CD14-positive monocyte (primary cell): ENCODE results near the gene DENND6B. TPM values are rescaled to one million over a fixed set of nuclear protein-coding genes. Genes with fewer than 3 reads are reported as not detected.

Experiments used
- DNase-seq, 3 donors: peaks; one replicate each; pipeline ENCODE4 v3.0.0-alpha.2; 2011 to 2022
- H2AFZ ChIP-seq: 2 replicates; pipeline ENCODE4 v1.6.0; 2012; ENCODE audit warnings: mild to moderate bottlenecking, low read depth, low read length, inconsistent platforms; ENCODE audit not compliant: insufficient read depth, poor library complexity, severe bottlenecking
- H3K27ac ChIP-seq, 2 donors: 1 replicate in 1 of 2; 2 replicates in 1 of 2; pipeline ENCODE4 v1.5.1; 2012 to 2013; ENCODE audit warnings: low read length in 2 of 2, control low read depth in 1 of 2, inconsistent platforms in 1 of 2, low read depth in 1 of 2, mild to moderate bottlenecking in 1 of 2
- H3K27me3 ChIP-seq, 2 donors: one replicate each; pipeline versions ENCODE4 v1.6.0 to v1.6.1; 2011 to 2013; ENCODE audit warnings: low read length in 2 of 2; ENCODE audit not compliant: control insufficient read depth in 2 of 2, insufficient read depth in 2 of 2
- H3K36me3 ChIP-seq, 2 donors: replicated peaks in 1 of 2; 1 replicate in 1 of 2; 2 replicates in 1 of 2; pipeline versions ENCODE4 v1.5.1 to v1.6.1; 2012 to 2013; ENCODE audit warnings: low read length in 2 of 2, control low read depth in 1 of 2, inconsistent platforms in 1 of 2, mild to moderate bottlenecking in 1 of 2; ENCODE audit not compliant: insufficient read depth in 2 of 2, control insufficient read depth in 1 of 2
- H3K4me1 ChIP-seq, 2 donors: 1 replicate in 1 of 2; 2 replicates in 1 of 2; pipeline versions ENCODE4 v1.5.1 to v1.6.1; 2012 to 2013; ENCODE audit warnings: low read length in 2 of 2, control low read depth in 1 of 2, inconsistent platforms in 1 of 2, mild to moderate bottlenecking in 1 of 2, moderate library complexity in 1 of 2; ENCODE audit not compliant: insufficient read depth in 2 of 2, control insufficient read depth in 1 of 2
- H3K4me2 ChIP-seq: replicated peaks from 2 replicates; pipeline ENCODE3; 2012; ENCODE audit warnings: low read length, moderate library complexity, mild to moderate bottlenecking; ENCODE audit not compliant: poor library complexity, severe bottlenecking; ENCODE audit errors: extremely low read depth
- H3K4me3 ChIP-seq, 3 experiments: fragments of 200-600 bp in 1 of 3; sonication (generic) in 1 of 3; replicated peaks in 1 of 3; 1 replicate in 2 of 3; 2 replicates in 1 of 3; pipeline ENCODE4 v1.5.1; 2011 to 2013; ENCODE audit warnings: low read length in 3 of 3, mild to moderate bottlenecking in 3 of 3, control low read depth in 2 of 3, low read depth in 2 of 3, inconsistent platforms in 1 of 3, moderate library complexity in 1 of 3
- H3K79me2 ChIP-seq: 2 replicates; pipeline ENCODE4 v1.6.0; 2012; ENCODE audit warnings: mild to moderate bottlenecking, control low read depth, inconsistent platforms, low read length, moderate library complexity; ENCODE audit not compliant: insufficient read depth
- H3K9ac ChIP-seq: 2 replicates; pipeline ENCODE4 v1.6.0; 2017; ENCODE audit warnings: low read length, mild to moderate bottlenecking; ENCODE audit not compliant: insufficient read depth, poor library complexity, severe bottlenecking
- H3K9me3 ChIP-seq, 2 donors: replicated peaks in 1 of 2; 1 replicate in 1 of 2; 2 replicates in 1 of 2; pipeline versions ENCODE4 v1.5.1 to v1.6.1; 2012 to 2013; ENCODE audit warnings: low read length in 2 of 2, control low read depth in 1 of 2; ENCODE audit not compliant: control insufficient read depth in 1 of 2, insufficient read depth in 1 of 2
- H4K20me1 ChIP-seq: 2 replicates; pipeline ENCODE4 v1.6.0; 2012; ENCODE audit warnings: mild to moderate bottlenecking, low read length, control low read depth, moderate library complexity; ENCODE audit not compliant: insufficient read depth
- H3K27ac Mint-ChIP-seq, 7 donors: one replicate each; pipeline ENCODE4 v1.8.0; 2020; ENCODE audit warnings: mild to moderate bottlenecking in 7 of 7, mixed read lengths in 7 of 7, moderate library complexity in 6 of 7, inconsistent platforms in 2 of 7
- H3K27me3 Mint-ChIP-seq, 3 donors: one replicate each; pipeline ENCODE4 v1.8.0; 2021 to 2022; ENCODE audit warnings: low read depth in 3 of 3, mild to moderate bottlenecking in 3 of 3, mixed read lengths in 3 of 3, moderate library complexity in 3 of 3, inconsistent platforms in 1 of 3
- H3K36me3 Mint-ChIP-seq, 2 donors: one replicate each; pipeline ENCODE4 v1.8.0; 2020; ENCODE audit warnings: mixed read lengths in 2 of 2, inconsistent platforms in 1 of 2, mild to moderate bottlenecking in 1 of 2
- H3K4me1 Mint-ChIP-seq: one replicate; pipeline ENCODE4 v1.8.0; 2020; ENCODE audit warnings: mild to moderate bottlenecking, mixed read lengths
- H3K4me3 Mint-ChIP-seq, 2 donors: one replicate each; pipeline ENCODE4 v1.8.0; 2020; ENCODE audit warnings: mild to moderate bottlenecking in 2 of 2, mixed read lengths in 2 of 2, moderate library complexity in 1 of 2
- H3K9me3 Mint-ChIP-seq, 7 donors: one replicate each; pipeline ENCODE4 v1.8.0; 2020 to 2022; ENCODE audit warnings: mixed read lengths in 7 of 7, mild to moderate bottlenecking in 6 of 7, moderate library complexity in 6 of 7, inconsistent platforms in 2 of 7
- CTCF ChIP-seq: fragments of 200-600 bp; IDR thresholded peaks from one replicate; pipeline ENCODE4 v1.8.0; 2022; ENCODE audit warnings: antibody characterized with exemption, mild to moderate bottlenecking
- WGBS: methylation state at CpG from one replicate; pipeline ENCODE4 v1.1.5; 2013; ENCODE audit warnings: missing lambda C conversion rate; ENCODE audit not compliant: insufficient coverage; 5-methylcytosine and 5-hydroxymethylcytosine counted together
- intact Hi-C, 2 donors: fragments of 100-400 bp; cut with micrococcal nuclease; formaldehyde crosslinking; loops; one replicate each; pipeline versions ENCODE4 v1.15.0 to v1.15.1; 2023
- polyA plus RNA-seq, 3 donors: library from polyadenylated mRNA; depleted of rRNA in 1 of 3; unstranded in 2 of 3; stranded (reverse) in 1 of 3; fragments of 300-500 nt in 2 of 3; fragments of >200 nt in 1 of 3; fragmentation: Illumina TruSeq in 2 of 3; gene quantifications; 1 replicate in 2 of 3; 2 replicates in 1 of 3; pipeline ENCODE4 v1.2.3, GENCODE V29; 2012 to 2021

DENND6B gene
- polyA plus RNA-seq, 3 donors: 1.7 to 10.6 (median 2.1) TPM

GRCh38 chr22:50266994-50267393 is 59.8 kb downstream of the DENND6B start:
- Mint-ChIP-seq H3K36me3 (no peaks in the 10 kb centered on the region), H3K4me3 (peak overlapping the region in 1 of 2 donors; percentile 39), H3K9me3 (peaks cover 0 to 30% (median 8%) of the 10 kb centered on the region in 7 donors), H3K27me3 (peaks cover 55 to 79% (median 65%) of the 10 kb centered on the region in 3 donors), H3K4me1 (peaks cover 15% of the 10 kb centered on the region), H3K27ac (no peak overlapping the region)
- Histone ChIP-seq H3K27ac (no peak overlapping the region), H3K27me3 (peaks cover 30 to 56% of the 10 kb centered on the region in 2 donors), H3K4me1 (peaks cover 24 to 38% of the 10 kb centered on the region in 2 donors), H3K36me3 (no peaks in the 10 kb centered on the region), H3K79me2 (no peaks in the 10 kb centered on the region), H3K9me3 (peaks cover 7 to 15% of the 10 kb centered on the region in 2 donors), H3K4me2 (no peak overlapping the region), H3K4me3 (no peak overlapping the region), H4K20me1 (peaks cover 34% of the 10 kb centered on the region), H2AFZ (no peak overlapping the region), H3K9ac (no peak overlapping the region)
- intact Hi-C loops: no loop called here
- DNase-seq: no peak
- 93% methylated on average over 37 of the region's 37 CpGs for WGBS
- no peak for TF ChIP-seq CTCF

- Histone ChIP-seq H2AFZ (no peak overlapping the region), H4K20me1 (peaks cover 17% of the 10 kb centered on the region), H3K27ac (no peak overlapping the region), H3K36me3 (no peaks in the 10 kb centered on the region), H3K4me2 (no peak overlapping the region), H3K4me3 (no peak overlapping the region), H3K9me3 (peaks cover 7 to 17% of the 10 kb centered on the region in 2 donors), H3K27me3 (peaks cover 25 to 54% of the 10 kb centered on the region in 2 donors), H3K79me2 (no peaks in the 10 kb centered on the region), H3K4me1 (peaks cover 15 to 32% of the 10 kb centered on the region in 2 donors), H3K9ac (no peak overlapping the region)
- Mint-ChIP-seq H3K4me3 (no peak overlapping the region), H3K9me3 (peaks cover 0 to 27% (median 8%) of the 10 kb centered on the region in 7 donors), H3K36me3 (no peaks in the 10 kb centered on the region), H3K27me3 (peaks cover 54 to 75% (median 61%) of the 10 kb centered on the region in 3 donors), H3K4me1 (peaks cover 13% of the 10 kb centered on the region), H3K27ac (peak overlapping the region in 1 of 7 donors; percentile 29)
- intact Hi-C loops: no loop called here
- TF ChIP-seq CTCF: no peak
- no peak for DNase-seq
- 84% methylated on average over 12 of the region's 15 CpGs for WGBS
These were observed 61.7 kb downstream of the DENND6B start for GRCh38 chr22:50264946-50265669.
